IPS-20b (cell line): ENCODE measurements around the gene MAPK12.

Experiments
- H3K27ac ChIP-seq: one replicate; pipeline ENCODE4 v1.5.1; 2013; ENCODE audit warnings: low read length
- H3K27me3 ChIP-seq: 2 replicates; pipeline ENCODE4 v1.6.1; 2013; ENCODE audit warnings: mild to moderate bottlenecking, low read length, inconsistent platforms; ENCODE audit not compliant: insufficient read depth
- H3K36me3 ChIP-seq: 2 replicates; pipeline ENCODE4 v1.6.1; 2013; ENCODE audit warnings: low read depth, mild to moderate bottlenecking, inconsistent platforms, low read length, moderate library complexity; ENCODE audit not compliant: insufficient read depth
- H3K4me1 ChIP-seq: 2 replicates; pipeline ENCODE4 v1.6.1; 2013; ENCODE audit warnings: mild to moderate bottlenecking, control low read depth, inconsistent platforms, low read length, moderate library complexity; ENCODE audit not compliant: insufficient read depth
- H3K4me3 ChIP-seq: 2 replicates; pipeline ENCODE4 v1.5.1; 2013; ENCODE audit warnings: mild to moderate bottlenecking, low read length, inconsistent platforms
- H3K9ac ChIP-seq: 2 replicates; pipeline ENCODE4 v1.6.1; 2013; ENCODE audit warnings: low read depth, mild to moderate bottlenecking, inconsistent platforms, low read length, moderate library complexity
- H3K9me3 ChIP-seq: 2 replicates; pipeline ENCODE4 v1.6.1; 2013; ENCODE audit warnings: mild to moderate bottlenecking, low read depth, low read length, inconsistent platforms; ENCODE audit not compliant: insufficient read depth

MAPK12 gene

DNA sequence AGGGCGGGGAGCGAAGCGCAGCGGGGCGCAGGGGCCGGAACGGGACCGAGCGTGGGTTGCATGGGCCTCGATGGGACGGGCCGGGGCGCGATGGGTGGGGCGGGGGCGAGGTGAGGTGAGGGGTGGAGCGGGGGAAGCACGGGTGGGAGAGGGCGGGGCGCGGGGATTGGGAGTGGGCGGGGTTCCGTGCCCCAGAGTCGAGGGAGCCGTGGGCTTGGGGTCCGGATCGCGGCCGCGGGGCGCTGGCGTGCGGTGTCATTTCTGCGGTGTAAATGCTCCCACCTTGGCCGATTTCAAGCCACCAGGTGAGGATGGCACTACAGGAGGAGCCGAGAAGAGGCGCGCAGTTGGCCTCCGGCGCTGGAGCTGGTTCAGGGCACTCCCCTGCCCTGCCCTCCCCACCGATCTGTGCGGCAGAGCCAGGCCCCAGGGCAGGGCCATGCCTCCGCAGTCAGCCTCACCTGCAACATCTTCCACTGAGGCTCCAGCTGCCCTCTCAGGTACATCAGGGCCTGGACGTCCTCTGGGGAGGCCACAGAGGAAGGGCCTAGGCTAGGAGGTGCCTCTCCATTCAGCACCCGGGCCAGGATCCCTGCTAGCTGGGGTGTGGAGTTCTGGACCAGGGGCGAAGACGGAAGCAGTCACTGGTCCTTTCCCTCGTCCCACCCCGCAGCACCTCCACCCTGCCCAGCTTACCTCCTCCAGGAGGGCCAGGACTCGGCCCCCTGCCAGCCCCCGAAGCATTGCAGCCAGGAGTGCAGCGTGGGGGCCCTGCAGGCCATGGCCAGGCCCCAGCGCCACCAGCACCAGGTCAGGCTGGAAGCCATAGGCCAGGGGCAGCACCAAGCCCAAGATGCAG is 16.0 kb downstream of the MAPK12 start:
- H3K27me3 ChIP-seq: no peaks in the 10 kb centered on the region
- peak overlapping the region; percentile 90; the same call in 1 of the 2 replicates for H3K9ac ChIP-seq
- H3K27ac ChIP-seq: peak overlapping the region; percentile 55

GRCh38 chr22:50244420-50245213 is 16.9 kb downstream of the MAPK12 start, which contains the start of gene TUBGCP6:
TUBGCP6 (minus strand) TSS chr22:50245023; CDS start chr22:50244459, 564 bp downstream.
- peaks cover 19% of the 10 kb centered on the region; the same call in 1 of the 2 replicates for H3K36me3 ChIP-seq

More for the DNA sequence above, 16.0 kb downstream of the MAPK12 start:
- Histone ChIP-seq H3K9me3 (no peaks in the 10 kb centered on the region), H3K4me1 (no peaks in the 10 kb centered on the region; the same call in 1 of the 2 replicates), H3K4me3 (peak overlapping the region; percentile 93), H3K36me3 (peaks cover 11% of the 10 kb centered on the region; the same call in 1 of the 2 replicates)

DNA sequence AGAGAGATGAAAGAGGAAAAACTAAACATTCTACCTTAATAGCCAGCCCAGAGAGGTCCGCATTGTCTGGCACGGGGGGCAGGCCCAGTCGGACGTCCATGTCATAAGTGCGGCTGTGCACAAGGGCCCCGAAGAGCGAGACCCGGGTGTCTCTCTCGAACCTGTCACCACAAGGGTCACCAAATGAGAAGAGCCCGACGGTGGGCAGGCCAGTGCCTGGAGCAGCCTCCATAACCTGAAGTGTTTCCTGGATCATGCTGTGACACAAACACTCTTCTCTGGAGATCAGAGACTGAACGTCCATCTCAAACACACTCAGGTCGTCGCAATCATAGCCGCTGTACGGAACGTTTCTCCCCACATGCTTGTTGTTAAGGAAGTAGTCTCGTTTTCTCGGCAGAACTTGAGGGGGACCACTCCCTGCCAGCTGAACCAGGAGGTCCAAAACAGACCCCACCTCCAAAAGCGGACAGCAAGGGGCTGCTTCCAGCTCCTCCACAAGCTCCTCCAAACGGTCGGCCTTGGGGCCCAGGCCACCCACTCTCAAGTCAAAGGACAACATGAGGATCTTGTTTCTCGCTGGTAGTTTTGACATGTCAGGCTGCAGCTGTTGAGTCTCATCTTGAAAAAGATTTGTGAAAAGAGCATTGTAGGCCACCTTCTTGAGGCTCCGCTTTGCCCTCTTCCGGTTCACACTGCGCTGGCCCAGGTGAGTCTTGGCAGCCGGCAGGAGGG is 17.6 kb downstream of the MAPK12 start:
- Histone ChIP-seq H3K9ac (peak overlapping the region; percentile 90; the same call in 1 of the 2 replicates), H3K27me3 (no peaks in the 10 kb centered on the region), H3K36me3 (peaks cover 22% of the 10 kb centered on the region; the same call in 1 of the 2 replicates), H3K9me3 (no peaks in the 10 kb centered on the region), H3K4me3 (peak overlapping the region; percentile 93), H3K27ac (no peak overlapping the region), H3K4me1 (no peaks in the 10 kb centered on the region; the same call in 1 of the 2 replicates)

More at GRCh38 chr22:50244420-50245213, 16.9 kb downstream of the MAPK12 start, which contains the start of gene TUBGCP6:
- Histone ChIP-seq H3K9ac (peak within 1 kb of the TSS; percentile 90), H3K4me3 (peak within 1 kb of the TSS; percentile 93), H3K9me3 (no peaks in the 10 kb centered on the region), H3K4me1 (no peaks in the 10 kb centered on the region; the same call in 1 of the 2 replicates), H3K27me3 (no peaks in the 10 kb centered on the region), H3K27ac (peak within 1 kb of the TSS; percentile 55)

DNA sequence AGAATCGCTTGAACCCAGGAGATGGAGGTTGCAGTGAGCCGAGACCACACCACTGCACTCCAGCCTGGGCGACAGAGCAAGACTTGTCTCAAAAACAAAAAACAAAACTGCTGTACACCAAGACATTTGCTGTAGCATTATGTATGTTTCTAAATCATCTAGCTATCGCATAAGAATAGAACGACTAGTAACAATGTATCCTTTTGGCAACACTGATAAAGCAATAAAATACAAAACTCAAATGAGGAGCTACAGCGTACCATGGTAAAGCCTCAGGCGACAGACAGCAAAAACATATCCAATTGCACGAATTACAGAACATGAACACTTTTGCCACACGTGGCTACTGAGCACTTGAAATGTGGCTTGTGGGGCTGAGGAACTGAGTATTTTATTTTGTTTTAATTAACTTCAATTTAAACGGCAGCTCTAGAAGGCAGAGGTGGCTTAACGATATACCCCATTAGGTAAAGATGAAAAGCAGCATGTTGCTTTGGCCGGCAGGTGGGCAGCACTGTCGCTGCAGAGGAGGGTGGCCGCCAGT is 19.0 kb downstream of the MAPK12 start:
- H3K36me3 ChIP-seq: peaks cover 22% of the 10 kb centered on the region; the same call in 1 of the 2 replicates
- no peaks in the 10 kb centered on the region for H3K27me3 ChIP-seq
- no peak overlapping the region for H3K9ac ChIP-seq
- no peak overlapping the region for H3K27ac ChIP-seq
- peak overlapping the region; percentile 40; the same call in 1 of the 2 replicates for H3K4me3 ChIP-seq
- no peaks in the 10 kb centered on the region for H3K9me3 ChIP-seq
- H3K4me1 ChIP-seq: no peaks in the 10 kb centered on the region

DNA sequence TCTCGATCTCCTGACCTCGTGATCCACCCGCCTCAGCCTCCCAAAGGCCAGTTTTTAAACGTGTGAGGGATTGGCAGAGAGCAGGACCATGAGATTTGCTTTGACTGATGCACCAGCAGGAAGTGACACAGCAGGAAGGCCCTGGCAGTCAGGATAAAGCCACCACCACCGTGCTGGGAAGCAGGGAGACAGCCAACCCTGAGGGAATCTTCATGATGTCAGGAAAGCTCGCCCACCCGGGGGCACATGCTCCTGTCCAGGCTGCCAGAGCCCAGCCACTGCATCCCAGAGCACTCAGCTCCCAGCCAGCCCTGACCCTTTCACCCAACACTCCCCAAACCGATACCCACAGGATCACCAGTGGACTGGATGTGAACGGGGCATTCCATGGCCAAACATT is 22.7 kb downstream of the MAPK12 start:
- Histone ChIP-seq H3K27ac (no peak overlapping the region), H3K9ac (no peak overlapping the region)

DNA sequence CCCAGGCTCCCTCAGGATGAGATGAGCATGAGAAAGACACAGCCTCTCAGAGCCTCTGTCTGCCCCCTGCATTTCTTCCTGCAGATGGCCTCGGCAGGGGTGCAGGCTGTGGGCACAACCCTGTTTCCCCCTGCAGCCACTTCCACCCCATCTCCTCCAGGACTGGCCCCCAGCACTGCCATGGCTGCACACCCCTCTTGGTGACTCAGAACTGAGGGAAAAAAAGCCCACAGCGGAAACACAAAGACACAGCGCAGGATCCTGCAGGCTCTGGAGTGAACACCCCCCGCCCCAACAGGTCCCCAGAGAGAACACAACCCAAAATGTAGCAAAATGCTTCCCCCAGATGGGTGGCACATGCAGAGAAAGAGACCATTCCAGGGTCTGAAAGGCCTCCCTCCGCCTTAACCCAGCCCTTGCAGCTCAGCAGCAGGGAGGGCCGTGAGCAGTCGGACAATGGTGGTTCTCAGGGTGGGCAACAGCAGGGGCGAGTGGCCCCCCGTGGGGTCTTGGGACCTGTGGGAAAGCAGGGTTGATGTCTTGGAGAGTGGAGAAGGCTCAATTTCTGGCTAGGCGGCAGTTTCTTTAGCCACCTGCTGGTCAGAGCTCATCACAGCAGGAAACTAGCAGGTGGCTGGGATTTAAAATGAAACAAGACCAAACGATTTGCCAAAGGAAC is 24.6 kb downstream of the MAPK12 start:
- Histone ChIP-seq H3K27ac (no peak overlapping the region), H3K36me3 (peaks cover 20% of the 10 kb centered on the region; the same call in 1 of the 2 replicates), H3K9ac (no peak overlapping the region), H3K4me1 (no peaks in the 10 kb centered on the region), H3K9me3 (no peaks in the 10 kb centered on the region), H3K4me3 (no peak overlapping the region), H3K27me3 (no peaks in the 10 kb centered on the region)

More for the DNA sequence above, 22.7 kb downstream of the MAPK12 start:
- peaks cover 12% of the 10 kb centered on the region; the same call in 1 of the 2 replicates for H3K36me3 ChIP-seq
- H3K9me3 ChIP-seq: no peaks in the 10 kb centered on the region
- H3K4me1 ChIP-seq: no peaks in the 10 kb centered on the region
- H3K4me3 ChIP-seq: no peak overlapping the region
- H3K27me3 ChIP-seq: no peaks in the 10 kb centered on the region

GRCh38 chr22:50233223-50233622 is 28.3 kb downstream of the MAPK12 start:
- Histone ChIP-seq H3K4me3 (no peak overlapping the region), H3K4me1 (no peaks in the 10 kb centered on the region), H3K9ac (no peak overlapping the region), H3K9me3 (no peaks in the 10 kb centered on the region), H3K36me3 (0 out of 2 replicates have a peak, but pooled peaks cover 8% of the 10 kb centered on the region), H3K27me3 (no peaks in the 10 kb centered on the region), H3K27ac (no peak overlapping the region)

DNA sequence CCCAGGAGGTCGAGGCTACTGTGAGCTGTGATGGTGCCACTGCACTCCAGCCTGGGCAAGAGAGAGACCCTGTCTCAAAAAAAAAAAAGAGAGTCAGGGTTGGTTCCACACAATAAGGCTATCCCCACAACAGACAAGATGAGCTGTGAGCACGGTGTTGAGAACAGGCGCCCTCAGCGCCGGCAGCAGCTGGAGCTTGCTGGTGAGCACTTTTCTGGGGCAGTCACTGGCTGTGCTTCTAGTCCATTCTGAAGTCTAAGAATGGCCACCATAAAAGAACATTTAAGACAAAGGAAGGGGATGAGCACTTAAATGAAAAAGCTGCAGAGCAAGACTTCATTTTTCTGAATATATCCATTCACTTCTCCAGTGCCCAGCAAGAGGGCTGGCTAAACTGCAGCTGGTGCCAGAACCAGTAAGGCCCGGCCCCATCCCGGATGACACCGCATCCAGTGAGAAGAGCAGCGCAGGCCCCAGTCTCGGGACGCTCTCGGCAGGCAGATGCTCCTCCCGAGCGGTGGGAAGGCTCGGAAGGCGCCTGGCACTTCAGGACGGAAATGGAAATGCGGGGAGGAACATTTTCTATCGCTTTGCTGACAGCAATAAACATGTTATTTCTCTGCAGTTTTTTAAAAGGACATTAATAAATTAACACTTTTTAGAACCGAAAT is 28.9 kb downstream of the MAPK12 start:
- H3K9ac ChIP-seq: no peak overlapping the region
- H3K9me3 ChIP-seq: no peaks in the 10 kb centered on the region
- no peak overlapping the region for H3K4me3 ChIP-seq
- H3K36me3 ChIP-seq: 0 out of 2 replicates have a peak, but pooled peaks cover 8% of the 10 kb centered on the region
- no peaks in the 10 kb centered on the region for H3K27me3 ChIP-seq
- no peaks in the 10 kb centered on the region for H3K4me1 ChIP-seq
- no peak overlapping the region for H3K27ac ChIP-seq

GRCh38 chr22:50229370-50229769 is 32.1 kb downstream of the MAPK12 start:
- Histone ChIP-seq H3K4me1 (no peaks in the 10 kb centered on the region), H3K36me3 (peaks cover 15% of the 10 kb centered on the region; the same call in 1 of the 2 replicates), H3K9me3 (no peaks in the 10 kb centered on the region), H3K27me3 (no peaks in the 10 kb centered on the region), H3K4me3 (no peak overlapping the region), H3K27ac (no peak overlapping the region), H3K9ac (no peak overlapping the region)

GRCh38 chr22:50228366-50228765 is 33.1 kb downstream of the MAPK12 start:
- Histone ChIP-seq H3K4me3 (no peak overlapping the region), H3K9me3 (no peaks in the 10 kb centered on the region), H3K36me3 (peaks cover 22% of the 10 kb centered on the region), H3K27ac (no peak overlapping the region), H3K9ac (no peak overlapping the region), H3K4me1 (no peaks in the 10 kb centered on the region), H3K27me3 (no peaks in the 10 kb centered on the region)
